B cell (primary cell): ENCODE measurements around the gene CDHR1. TPM values are rescaled to one million over a fixed set of nuclear protein-coding genes. Genes with fewer than 3 reads are reported as not detected.

Experiments
- ATAC-seq: fragments of 200-7000 bp; cut with Tn5 transposase; one replicate; pipeline ENCODE4 v1.10.0; 2021; ENCODE audit warnings: low read depth, mild to moderate bottlenecking, moderate number of reproducible peaks, moderate library complexity
- CTCF ChIA-PET: fragments of 350-600 bp; sonication (Branson Sonifier 250); formaldehyde crosslinking; loops from one replicate; lab custom pipeline; 2021; ENCODE audit warnings: antibody characterized with exemption, inconsistent platforms; lab: Charles Lee
- POLR2A ChIA-PET: fragments of 350-600 bp; sonication (Branson Sonifier 250); formaldehyde crosslinking; loops from one replicate; lab custom pipeline; 2021; ENCODE audit warnings: antibody characterized with exemption; lab: Charles Lee
- DNase-seq: peaks from one replicate; pipeline ENCODE4 v3.0.0; 2013
- H2AFZ ChIP-seq: 2 replicates; pipeline ENCODE4 v1.6.1; 2012; ENCODE audit warnings: mild to moderate bottlenecking, low read depth, low read length; ENCODE audit not compliant: insufficient read depth, poor library complexity, severe bottlenecking
- H3K27ac ChIP-seq, 2 donors: 1 replicate in 1 of 2; 2 replicates in 1 of 2; pipeline ENCODE4 v1.5.1; 2012 to 2013; ENCODE audit warnings: low read length in 2 of 2, mild to moderate bottlenecking in 2 of 2, moderate library complexity in 1 of 2
- H3K27me3 ChIP-seq, 4 experiments: fragments of 200-600 bp in 1 of 4; sonication (generic) in 1 of 4; replicated peaks in 1 of 4; 1 replicate in 2 of 4; 2 replicates in 2 of 4; pipeline versions ENCODE4 v1.6.1 to v1.7.0; 2013 to 2016; ENCODE audit warnings: low read length in 3 of 4, mild to moderate bottlenecking in 2 of 4, mixed read lengths in 1 of 4, moderate library complexity in 1 of 4; ENCODE audit not compliant: insufficient read depth in 4 of 4, control insufficient read depth in 3 of 4; ENCODE audit errors: control extremely low read depth in 1 of 4
- H3K36me3 ChIP-seq, 2 experiments: replicated peaks in 1 of 2; 1 replicate in 1 of 2; 2 replicates in 1 of 2; pipeline versions ENCODE4 v1.6.1 to v1.7.1; 2013; ENCODE audit warnings: low read length in 1 of 2; ENCODE audit not compliant: insufficient read depth in 2 of 2, control insufficient read depth in 1 of 2; ENCODE audit errors: control extremely low read depth in 1 of 2, extremely low read depth in 1 of 2
- H3K4me1 ChIP-seq, 2 donors: fragments of 200-600 bp in 1 of 2; sonication (generic) in 1 of 2; 1 replicate in 1 of 2; 2 replicates in 1 of 2; pipeline versions ENCODE4 v1.5.1 to v1.6.1; 2013 to 2017; ENCODE audit warnings: low read length in 2 of 2; ENCODE audit not compliant: control insufficient read depth in 2 of 2, insufficient read depth in 2 of 2
- H3K4me2 ChIP-seq: replicated peaks from 2 replicates; pipeline ENCODE3; 2012; ENCODE audit warnings: mild to moderate bottlenecking, low read depth, low read length; ENCODE audit not compliant: poor library complexity, severe bottlenecking
- H3K4me3 ChIP-seq, 5 experiments: fragments of 200-600 bp in 1 of 5; sonication (generic) in 1 of 5; 1 replicate in 3 of 5; 2 replicates in 2 of 5; pipeline versions ENCODE4 v1.5.1 to v1.7.0; 2011 to 2016; ENCODE audit warnings: low read length in 4 of 5, mild to moderate bottlenecking in 4 of 5, low read depth in 2 of 5, control low read depth in 1 of 5, moderate library complexity in 1 of 5; ENCODE audit not compliant: insufficient read depth in 1 of 5; ENCODE audit errors: control extremely low read depth in 1 of 5, extremely low read depth in 1 of 5
- H3K79me2 ChIP-seq: fragments of 200-600 bp; sonication (generic); one replicate; pipeline ENCODE4 v1.6.0; 2016; ENCODE audit warnings: low read length; ENCODE audit not compliant: control insufficient read depth, insufficient read depth
- H3K9ac ChIP-seq: fragments of 200-600 bp; sonication (generic); 2 replicates; pipeline ENCODE4 v1.6.1; 2017; ENCODE audit warnings: mild to moderate bottlenecking, low read length, moderate library complexity
- H3K9me3 ChIP-seq, 3 donors: one replicate each; pipeline versions ENCODE4 v1.6.1 to v1.7.1; 2013; ENCODE audit warnings: low read length in 2 of 3; ENCODE audit not compliant: control insufficient read depth in 2 of 3, insufficient read depth in 1 of 3; ENCODE audit errors: control extremely low read depth in 1 of 3
- H4K20me1 ChIP-seq: 2 replicates; pipeline ENCODE4 v1.6.0; 2012; ENCODE audit warnings: mild to moderate bottlenecking, low read length; ENCODE audit not compliant: insufficient read depth, control insufficient read depth, poor library complexity, severe bottlenecking
- H3K27ac Mint-ChIP-seq: one replicate; pipeline ENCODE4 v1.8.0; 2021; ENCODE audit warnings: mixed read lengths
- H3K27me3 Mint-ChIP-seq: one replicate; pipeline ENCODE4 v1.8.0; 2021; ENCODE audit warnings: mixed read lengths
- H3K4me1 Mint-ChIP-seq: one replicate; pipeline ENCODE4 v1.8.0; 2021; ENCODE audit warnings: mixed read lengths
- H3K4me3 Mint-ChIP-seq: one replicate; pipeline ENCODE4 v1.8.0; 2021; ENCODE audit warnings: mixed read lengths
- H3K9me3 Mint-ChIP-seq: one replicate; pipeline ENCODE4 v1.8.0; 2022; ENCODE audit warnings: mixed read lengths; ENCODE audit not compliant: insufficient read depth
- EZH2 ChIP-seq: IDR thresholded peaks from 2 replicates; pipeline ENCODE4 v1.6.1; 2012; ENCODE audit warnings: borderline replicate concordance, low read depth, mild to moderate bottlenecking, moderate library complexity, low read length; ENCODE audit not compliant: insufficient read depth, poor library complexity, severe bottlenecking
- WGBS: methylation state at CpG from one replicate; pipeline ENCODE4 v1.1.5; 2013; ENCODE audit warnings: missing lambda C conversion rate; ENCODE audit not compliant: insufficient coverage; 5-methylcytosine and 5-hydroxymethylcytosine counted together
- intact Hi-C: fragments of 100-400 bp; cut with micrococcal nuclease; formaldehyde crosslinking; loops from one replicate; pipeline ENCODE4 v1.10.0; 2022
- polyA plus RNA-seq: library from polyadenylated mRNA; depleted of rRNA; stranded (reverse); fragments of >200 nt; gene quantifications from 2 replicates; pipeline ENCODE4 v1.2.3, GENCODE V29; 2012
- total RNA-seq, 2 donors: library from RNA; stranded (reverse); fragments of 120-200 nt in 1 of 2; gene quantifications; 1 replicate in 1 of 2; 2 replicates in 1 of 2; pipeline versions ENCODE4 v1.2.3 to v1.2.4, GENCODE V29; 2013 to 2022
- TF ChIP-seq, protein P1 (sequence below): fragments of 200-600 bp; IDR thresholded peaks from one replicate; pipeline ENCODE4 v1.8.0; 2022; ENCODE audit warnings: antibody characterized with exemption, mild to moderate bottlenecking

CDHR1 gene
- total and polyA plus RNA-seq, 2 donors (not counting 1 experiment from before 2014, with no cell fraction given) = 0.31 to 1.7 TPM

GRCh38 chr10:84233940-84234339, 39.6 kb downstream of the CDHR1 start:
- intact Hi-C loops = no loop called here

DNA sequence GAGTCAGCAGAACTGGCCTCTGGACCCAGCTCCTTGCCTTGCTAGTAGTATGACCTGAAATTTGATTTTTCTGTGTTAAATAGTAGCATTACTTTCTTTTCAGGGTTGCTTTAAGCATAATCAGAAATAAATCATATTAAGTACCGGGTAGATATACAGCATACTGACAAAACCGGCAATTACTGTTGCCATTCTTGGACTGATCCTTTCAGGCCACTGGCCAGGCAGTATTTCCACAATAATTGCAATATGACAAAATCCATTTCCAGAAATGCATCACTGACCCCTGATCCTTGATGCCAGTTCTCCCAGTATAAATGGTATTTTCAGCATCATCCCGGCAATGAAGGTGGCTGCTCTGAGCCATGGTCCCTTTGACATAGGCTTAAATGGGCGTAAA, 40.1 kb downstream of the CDHR1 start:
- Histone ChIP-seq H3K4me3 (no peak overlapping the region), H3K36me3 (no peaks in the 10 kb centered on the region), H3K79me2 (no peaks in the 10 kb centered on the region), H4K20me1 (no peaks in the 10 kb centered on the region), H3K9me3 (peaks cover 0 to 6% (median 0%) of the 10 kb centered on the region in 3 donors), H3K27ac (no peak overlapping the region), H2AFZ (no peak overlapping the region), H3K4me2 (no peak overlapping the region), H3K27me3 (peaks cover 0 to 6% (median 0%) of the 10 kb centered on the region in 4 experiments), H3K4me1 (no peaks in the 10 kb centered on the region), H3K9ac (no peak overlapping the region)
- no peak for ATAC-seq
- Mint-ChIP-seq H3K27ac (no peak overlapping the region), H3K4me3 (no peak overlapping the region), H3K27me3 (peaks cover 25% of the 10 kb centered on the region), H3K9me3 (no peaks in the 10 kb centered on the region), H3K4me1 (no peaks in the 10 kb centered on the region)
- TF ChIP-seq, protein P1, sequence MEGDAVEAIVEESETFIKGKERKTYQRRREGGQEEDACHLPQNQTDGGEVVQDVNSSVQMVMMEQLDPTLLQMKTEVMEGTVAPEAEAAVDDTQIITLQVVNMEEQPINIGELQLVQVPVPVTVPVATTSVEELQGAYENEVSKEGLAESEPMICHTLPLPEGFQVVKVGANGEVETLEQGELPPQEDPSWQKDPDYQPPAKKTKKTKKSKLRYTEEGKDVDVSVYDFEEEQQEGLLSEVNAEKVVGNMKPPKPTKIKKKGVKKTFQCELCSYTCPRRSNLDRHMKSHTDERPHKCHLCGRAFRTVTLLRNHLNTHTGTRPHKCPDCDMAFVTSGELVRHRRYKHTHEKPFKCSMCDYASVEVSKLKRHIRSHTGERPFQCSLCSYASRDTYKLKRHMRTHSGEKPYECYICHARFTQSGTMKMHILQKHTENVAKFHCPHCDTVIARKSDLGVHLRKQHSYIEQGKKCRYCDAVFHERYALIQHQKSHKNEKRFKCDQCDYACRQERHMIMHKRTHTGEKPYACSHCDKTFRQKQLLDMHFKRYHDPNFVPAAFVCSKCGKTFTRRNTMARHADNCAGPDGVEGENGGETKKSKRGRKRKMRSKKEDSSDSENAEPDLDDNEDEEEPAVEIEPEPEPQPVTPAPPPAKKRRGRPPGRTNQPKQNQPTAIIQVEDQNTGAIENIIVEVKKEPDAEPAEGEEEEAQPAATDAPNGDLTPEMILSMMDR = no peak
- TF ChIP-seq EZH2 = no peak
- whole genome bisulfite sequencing = 100% methylated on average over 2 of the region's 4 CpGs
- intact Hi-C loops = no loop called here
- ChIA-PET POLR2A (no interaction called here), CTCF (no interaction called here)
- no peak for DNase-seq

More at GRCh38 chr10:84233940-84234339, 39.6 kb downstream of the CDHR1 start:
- Mint-ChIP-seq H3K27ac (no peak overlapping the region), H3K9me3 (no peaks in the 10 kb centered on the region), H3K4me1 (no peaks in the 10 kb centered on the region), H3K27me3 (peaks cover 25% of the 10 kb centered on the region), H3K4me3 (no peak overlapping the region)
- ChIA-PET POLR2A (no interaction called here), CTCF (no interaction called here)
- Histone ChIP-seq H3K27ac (no peak overlapping the region), H4K20me1 (no peaks in the 10 kb centered on the region), H3K9me3 (peaks cover 0 to 6% (median 0%) of the 10 kb centered on the region in 3 donors), H2AFZ (no peak overlapping the region), H3K4me1 (no peaks in the 10 kb centered on the region), H3K9ac (no peak overlapping the region), H3K79me2 (no peaks in the 10 kb centered on the region), H3K36me3 (no peaks in the 10 kb centered on the region), H3K27me3 (peaks cover 0 to 6% (median 0%) of the 10 kb centered on the region in 4 experiments), H3K4me2 (no peak overlapping the region), H3K4me3 (no peak overlapping the region)
- TF ChIP-seq, protein P1 = no peak
- no peak for TF ChIP-seq EZH2
- 82% methylated on average over 4 of the region's 4 CpGs for WGBS
- no peak for DNase-seq
- ATAC-seq = no peak
